ENCODE data around the gene ACACB. TPM values are rescaled to one million over a fixed set of nuclear protein-coding genes. Genes with fewer than 3 reads are reported as not detected.

ACACB gene
- total RNA-seq, 4 donors from 2014 or later, result 56.0 to 179 (median 152) TPM

DNA sequence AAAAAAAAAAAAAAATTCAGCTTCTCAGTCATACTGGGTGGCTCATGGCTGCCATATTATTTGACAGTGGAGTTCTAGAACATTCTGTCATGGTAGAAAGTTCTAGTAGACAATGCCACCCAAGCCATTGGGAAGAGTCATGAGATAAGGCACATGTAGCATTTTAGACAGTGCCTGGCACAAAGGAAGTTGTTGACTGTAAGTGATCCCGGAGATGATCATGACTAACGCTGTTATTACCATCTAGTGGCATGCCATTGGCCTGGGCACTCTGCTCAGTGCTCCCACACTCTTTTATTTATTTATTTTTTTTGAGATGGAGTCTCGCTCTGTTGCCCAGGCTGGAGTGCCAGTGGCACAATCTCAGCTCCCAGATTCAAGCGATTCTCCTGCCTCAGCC, 112.3 kb downstream of the ACACB start:
- DNase-seq, result no peak
- H3K36me3 ChIP-seq, result peaks cover 0 to 99% (median 0%) of the 10 kb centered on the region in 3 donors
- H3K27me3 ChIP-seq, result no peaks in the 10 kb centered on the region
- H3K4me3 ChIP-seq, result no peak overlapping the region
- no peaks in the 10 kb centered on the region for H3K4me1 ChIP-seq
- H3K9me3 ChIP-seq, result no peaks in the 10 kb centered on the region
- TF ChIP-seq POLR2A (IDR thresholded peaks at IDR 0.05), result no peak
- TF ChIP-seq, protein P1, sequence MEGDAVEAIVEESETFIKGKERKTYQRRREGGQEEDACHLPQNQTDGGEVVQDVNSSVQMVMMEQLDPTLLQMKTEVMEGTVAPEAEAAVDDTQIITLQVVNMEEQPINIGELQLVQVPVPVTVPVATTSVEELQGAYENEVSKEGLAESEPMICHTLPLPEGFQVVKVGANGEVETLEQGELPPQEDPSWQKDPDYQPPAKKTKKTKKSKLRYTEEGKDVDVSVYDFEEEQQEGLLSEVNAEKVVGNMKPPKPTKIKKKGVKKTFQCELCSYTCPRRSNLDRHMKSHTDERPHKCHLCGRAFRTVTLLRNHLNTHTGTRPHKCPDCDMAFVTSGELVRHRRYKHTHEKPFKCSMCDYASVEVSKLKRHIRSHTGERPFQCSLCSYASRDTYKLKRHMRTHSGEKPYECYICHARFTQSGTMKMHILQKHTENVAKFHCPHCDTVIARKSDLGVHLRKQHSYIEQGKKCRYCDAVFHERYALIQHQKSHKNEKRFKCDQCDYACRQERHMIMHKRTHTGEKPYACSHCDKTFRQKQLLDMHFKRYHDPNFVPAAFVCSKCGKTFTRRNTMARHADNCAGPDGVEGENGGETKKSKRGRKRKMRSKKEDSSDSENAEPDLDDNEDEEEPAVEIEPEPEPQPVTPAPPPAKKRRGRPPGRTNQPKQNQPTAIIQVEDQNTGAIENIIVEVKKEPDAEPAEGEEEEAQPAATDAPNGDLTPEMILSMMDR (IDR thresholded peaks at IDR 0.05), result no peak
- no peak overlapping the region for H3K27ac ChIP-seq

DNA sequence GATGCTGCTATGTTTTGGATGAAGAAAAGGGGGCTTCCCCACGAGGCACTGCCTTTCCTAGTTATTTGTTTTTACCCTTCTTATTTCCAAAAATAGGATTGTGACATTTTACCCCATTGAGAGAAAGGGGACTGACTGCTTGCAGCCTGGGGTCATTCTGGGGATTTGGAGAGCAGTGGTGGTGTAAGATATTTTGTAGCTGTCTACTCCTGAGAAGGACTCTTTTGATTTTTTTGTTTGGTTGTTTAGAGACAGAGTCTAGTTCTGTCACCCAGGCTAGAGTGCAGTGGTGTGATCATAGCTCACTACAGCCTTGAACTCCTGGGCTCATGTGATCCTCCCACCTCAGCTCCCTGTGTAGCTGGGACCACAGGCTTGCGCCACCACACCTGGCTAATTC, 113.8 kb downstream of the ACACB start:
- H3K4me1 ChIP-seq, result no peaks in the 10 kb centered on the region
- TF ChIP-seq, protein P1 (IDR thresholded peaks at IDR 0.05), result no peak
- TF ChIP-seq POLR2A (IDR thresholded peaks at IDR 0.05), result no peak
- no peak for DNase-seq
- no peaks in the 10 kb centered on the region for H3K27me3 ChIP-seq
- H3K36me3 ChIP-seq, result peaks cover 0 to 99% (median 0%) of the 10 kb centered on the region in 3 donors
- H3K9me3 ChIP-seq, result no peaks in the 10 kb centered on the region
- H3K4me3 ChIP-seq, result no peak overlapping the region
- H3K27ac ChIP-seq, result no peak overlapping the region

DNA sequence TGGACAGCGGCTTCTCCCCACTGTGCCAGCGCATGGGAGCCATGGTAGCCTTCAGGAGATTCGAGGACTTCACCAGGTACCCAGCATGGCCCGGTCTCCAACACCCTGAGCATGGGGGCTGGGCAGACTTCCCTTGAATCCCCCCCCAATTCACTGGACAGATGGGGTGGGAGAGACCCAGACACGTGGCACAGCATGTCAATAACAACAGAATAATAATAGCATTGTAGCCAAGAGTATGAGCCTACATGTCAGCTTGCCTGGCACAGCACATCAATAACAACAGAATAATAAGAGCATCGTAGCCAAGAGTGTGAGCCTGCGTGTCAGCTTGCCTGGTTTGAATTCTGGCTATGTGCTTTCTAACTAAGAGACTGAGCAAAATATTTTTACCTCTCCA, 116.3 kb downstream of the ACACB start:
- H3K36me3 ChIP-seq, result peaks cover 0 to 99% (median 0%) of the 10 kb centered on the region in 3 donors
- H3K4me1 ChIP-seq, result no peaks in the 10 kb centered on the region
- TF ChIP-seq POLR2A (IDR thresholded peaks at IDR 0.05), result no peak

DNA sequence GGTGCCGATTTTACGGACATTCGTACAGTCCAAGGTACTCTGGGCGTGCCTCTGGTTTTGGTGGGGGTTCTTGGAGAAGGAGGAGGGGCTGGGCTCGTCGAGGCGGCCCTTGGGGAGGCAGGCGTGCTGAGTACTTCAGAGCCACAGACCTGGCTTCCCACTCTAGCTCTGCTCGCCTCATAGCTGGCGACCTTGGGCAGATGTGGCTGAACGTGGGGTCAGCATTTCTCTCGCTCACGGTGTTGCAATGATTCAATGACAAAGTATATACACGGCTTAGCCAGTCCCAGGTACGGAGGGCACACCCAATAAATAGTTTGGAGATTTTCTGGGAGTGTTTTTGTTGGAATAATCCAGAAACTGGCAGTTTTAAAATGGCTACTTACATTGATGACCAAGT, 117.6 kb downstream of the ACACB start:
- H3K9me3 ChIP-seq, result no peaks in the 10 kb centered on the region
- no peak for DNase-seq
- H3K27ac ChIP-seq, result no peak overlapping the region
- peaks cover 0 to 95% (median 0%) of the 10 kb centered on the region in 3 donors for H3K36me3 ChIP-seq
- no peaks in the 10 kb centered on the region for H3K4me1 ChIP-seq
- H3K27me3 ChIP-seq, result no peaks in the 10 kb centered on the region
- TF ChIP-seq POLR2A (IDR thresholded peaks at IDR 0.05), result no peak
- TF ChIP-seq, protein P1 (IDR thresholded peaks at IDR 0.05), result no peak
- H3K4me3 ChIP-seq, result no peak overlapping the region

More for the DNA sequence above, 116.3 kb downstream of the ACACB start:
- H3K27ac ChIP-seq, result no peak overlapping the region
- no peaks in the 10 kb centered on the region for H3K27me3 ChIP-seq
- DNase-seq, result no peak
- H3K4me3 ChIP-seq, result no peak overlapping the region
- H3K9me3 ChIP-seq, result no peaks in the 10 kb centered on the region

DNA sequence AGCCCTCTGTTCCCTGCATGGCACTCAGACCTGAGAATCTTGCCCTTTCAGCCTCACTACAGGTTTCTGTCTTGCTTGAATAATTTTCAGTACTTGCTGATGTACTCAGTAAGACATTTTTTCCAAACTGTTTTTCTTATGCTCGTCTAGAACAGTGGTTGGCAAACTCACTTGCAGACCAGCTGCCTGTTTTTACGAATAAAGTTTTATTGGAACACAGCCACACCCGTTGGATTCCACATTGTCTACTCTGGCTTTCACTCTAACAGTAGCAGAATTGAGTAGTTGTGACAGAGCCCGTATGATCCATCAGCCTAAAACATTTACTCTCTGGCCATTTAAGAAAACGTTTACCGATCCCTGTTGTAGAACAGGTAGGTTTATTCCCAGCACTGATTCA, 119.9 kb downstream of the ACACB start:
- Histone ChIP-seq H3K9me3 (no peaks in the 10 kb centered on the region), H3K4me1 (no peaks in the 10 kb centered on the region), H3K4me3 (no peak overlapping the region), H3K27ac (no peak overlapping the region), H3K27me3 (no peaks in the 10 kb centered on the region), H3K36me3 (peaks cover 0 to 95% (median 0%) of the 10 kb centered on the region in 3 donors)
- TF ChIP-seq, protein P1 (IDR thresholded peaks at IDR 0.05), result no peak
- TF ChIP-seq POLR2A (IDR thresholded peaks at IDR 0.05), result no peak
- no peak for DNase-seq

DNA sequence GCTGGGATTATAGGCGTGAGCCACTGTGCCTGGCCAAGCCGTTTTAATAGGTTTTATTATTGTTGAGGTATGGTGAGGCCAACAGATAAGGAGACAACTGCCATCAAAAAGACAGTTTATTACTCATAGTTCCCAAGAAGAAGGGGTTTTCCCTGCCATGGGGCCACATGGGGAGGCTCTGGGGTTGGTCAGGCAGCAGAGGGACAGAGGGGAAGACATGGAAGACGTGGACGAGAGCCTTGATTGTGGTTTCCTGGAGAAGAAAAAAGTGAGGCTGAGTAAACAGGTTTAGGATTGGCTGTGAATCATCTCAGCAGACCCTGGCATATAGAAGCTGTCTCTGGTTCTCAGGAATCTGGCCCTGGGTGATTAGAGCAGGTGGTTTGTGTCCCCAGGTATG, 122.8 kb downstream of the ACACB start:
- Histone ChIP-seq H3K36me3 (peaks cover 0 to 93% (median 0%) of the 10 kb centered on the region in 3 donors), H3K4me1 (no peaks in the 10 kb centered on the region), H3K27ac (no peak overlapping the region), H3K4me3 (no peak overlapping the region), H3K9me3 (no peaks in the 10 kb centered on the region), H3K27me3 (no peaks in the 10 kb centered on the region)
- DNase-seq, result no peak
- TF ChIP-seq POLR2A (IDR thresholded peaks at IDR 0.05), result no peak
- TF ChIP-seq, protein P1 (IDR thresholded peaks at IDR 0.05), result no peak

All from Peyer's patch (tissue), 4 donors.